LNCaP clone FGC (cell line): ENCODE measurements around the gene TRIB2.

Experiments used
- DNase-seq: peaks from one replicate; pipeline ENCODE4 v3.0.0-alpha.2; 2011; ENCODE audit warnings: low read depth
- H3K4me3 ChIP-seq: 2 replicates; pipeline ENCODE4 v1.5.1; 2011; ENCODE audit warnings: mild to moderate bottlenecking, low read depth, low read length, control low read depth
- TF ChIP-seq, protein P1 (sequence below): IDR thresholded peaks from 2 replicates; pipeline ENCODE4 v1.5.1; 2012; ENCODE audit warnings: mild to moderate bottlenecking; ENCODE audit not compliant: control insufficient read depth, insufficient read depth; ENCODE audit errors: extremely low read depth

Gene TRIB2

GRCh38 chr2:12708508-12709206 is 8.1 kb upstream of the TRIB2 start:
- DNase-seq, result no peak
- TF ChIP-seq, protein P1, sequence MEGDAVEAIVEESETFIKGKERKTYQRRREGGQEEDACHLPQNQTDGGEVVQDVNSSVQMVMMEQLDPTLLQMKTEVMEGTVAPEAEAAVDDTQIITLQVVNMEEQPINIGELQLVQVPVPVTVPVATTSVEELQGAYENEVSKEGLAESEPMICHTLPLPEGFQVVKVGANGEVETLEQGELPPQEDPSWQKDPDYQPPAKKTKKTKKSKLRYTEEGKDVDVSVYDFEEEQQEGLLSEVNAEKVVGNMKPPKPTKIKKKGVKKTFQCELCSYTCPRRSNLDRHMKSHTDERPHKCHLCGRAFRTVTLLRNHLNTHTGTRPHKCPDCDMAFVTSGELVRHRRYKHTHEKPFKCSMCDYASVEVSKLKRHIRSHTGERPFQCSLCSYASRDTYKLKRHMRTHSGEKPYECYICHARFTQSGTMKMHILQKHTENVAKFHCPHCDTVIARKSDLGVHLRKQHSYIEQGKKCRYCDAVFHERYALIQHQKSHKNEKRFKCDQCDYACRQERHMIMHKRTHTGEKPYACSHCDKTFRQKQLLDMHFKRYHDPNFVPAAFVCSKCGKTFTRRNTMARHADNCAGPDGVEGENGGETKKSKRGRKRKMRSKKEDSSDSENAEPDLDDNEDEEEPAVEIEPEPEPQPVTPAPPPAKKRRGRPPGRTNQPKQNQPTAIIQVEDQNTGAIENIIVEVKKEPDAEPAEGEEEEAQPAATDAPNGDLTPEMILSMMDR, result no peak
- no peak overlapping the region for H3K4me3 ChIP-seq

DNA sequence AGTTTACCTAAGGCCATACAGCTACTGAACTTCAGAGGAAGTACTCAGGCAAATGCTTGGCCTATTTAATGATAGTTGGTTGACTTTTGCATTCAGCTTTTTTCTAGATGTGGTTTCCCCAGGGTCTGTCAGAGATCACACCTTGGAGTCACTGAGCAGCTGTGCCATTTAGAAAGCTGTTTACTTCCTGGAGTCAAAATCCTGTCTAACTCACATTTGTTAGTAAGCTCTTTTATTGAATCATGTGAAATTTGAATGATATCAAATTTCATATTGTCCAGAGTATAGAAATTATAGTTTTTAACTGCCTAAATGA is 7.6 kb upstream of the TRIB2 start:
- TF ChIP-seq, protein P1, result no peak
- DNase-seq, result no peak
- H3K4me3 ChIP-seq, result no peak overlapping the region

DNA sequence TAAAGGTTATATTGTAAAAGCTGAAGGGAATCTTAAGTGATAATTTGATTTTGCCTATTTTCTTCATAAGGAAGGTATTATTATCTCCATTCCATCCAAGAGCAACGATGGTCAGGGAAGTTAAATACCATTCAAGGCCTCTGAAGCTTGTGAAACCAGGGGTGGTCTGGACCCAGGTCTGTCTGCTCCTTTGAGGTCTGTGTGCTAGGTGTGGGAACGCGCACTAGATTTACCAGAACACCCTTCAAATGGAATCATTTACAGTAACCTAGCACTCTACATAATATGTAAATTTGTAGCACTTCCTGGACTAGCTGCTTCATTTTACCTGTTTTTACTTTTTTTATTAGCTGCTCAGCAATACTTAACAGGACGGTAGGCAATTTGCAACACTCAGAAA is 6.4 kb upstream of the TRIB2 start:
- TF ChIP-seq, protein P1, result no peak
- no peak for DNase-seq
- no peak overlapping the region for H3K4me3 ChIP-seq

DNA sequence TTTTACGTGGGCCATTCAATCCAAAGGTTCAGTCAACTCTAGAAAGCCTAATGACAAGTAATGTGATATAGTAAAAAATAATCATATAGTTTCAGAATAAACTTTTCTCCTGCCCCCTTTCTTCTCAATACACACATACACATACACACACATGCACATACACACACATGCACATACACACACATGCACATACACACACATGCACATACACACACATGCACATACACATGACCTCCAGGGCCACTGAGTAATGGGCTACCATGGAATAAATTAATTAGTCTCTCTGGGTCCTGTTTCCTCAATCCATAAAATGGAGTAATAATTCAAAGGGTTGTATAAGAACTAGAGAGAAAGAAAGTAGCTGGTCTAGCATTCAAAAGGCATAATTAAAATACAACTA is 5.4 kb upstream of the TRIB2 start:
- H3K4me3 ChIP-seq, result no peak overlapping the region
- no peak for DNase-seq
- TF ChIP-seq, protein P1, result no peak

GRCh38 chr2:12712881-12713280 is 3.9 kb upstream of the TRIB2 start:
- H3K4me3 ChIP-seq, result no peak overlapping the region
- no peak for DNase-seq
- TF ChIP-seq, protein P1, result no peak

DNA sequence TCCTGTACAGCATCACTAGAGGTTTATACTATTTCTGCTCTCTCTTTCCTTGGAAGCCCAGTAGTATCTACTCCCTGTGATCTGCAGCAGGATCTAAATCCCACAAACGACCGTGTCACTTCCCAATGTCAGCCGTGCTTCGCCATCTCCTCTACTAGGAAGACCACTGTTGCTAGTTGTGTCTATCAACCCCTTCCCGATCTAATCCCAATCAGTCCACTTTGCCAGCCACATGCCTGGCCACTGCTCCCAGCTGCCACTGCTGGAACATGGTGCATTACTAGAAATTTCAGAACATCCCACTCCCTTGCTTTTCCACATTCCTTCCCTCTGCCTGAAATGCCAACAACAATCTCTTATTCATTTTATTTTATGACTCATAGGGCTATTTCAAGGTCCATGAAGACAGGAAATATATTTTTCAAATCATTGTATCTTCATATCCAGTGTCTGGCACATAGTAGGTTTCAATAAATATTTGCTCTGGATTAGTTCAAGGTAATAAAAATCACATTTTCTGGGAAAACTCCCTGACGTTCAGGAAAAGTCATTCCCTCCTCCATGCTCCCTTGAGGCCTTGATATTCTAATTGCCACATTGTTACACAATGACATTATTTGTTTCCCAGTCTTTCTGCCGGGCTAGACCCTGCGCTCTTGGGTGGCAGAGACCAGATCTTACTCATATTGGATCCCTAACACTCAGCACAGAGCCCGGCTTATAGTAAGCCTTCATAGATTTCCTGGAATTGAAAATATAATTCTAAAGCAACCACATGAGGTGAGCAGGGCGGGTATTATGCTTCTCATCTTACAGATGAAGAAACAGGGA is 2.1 kb upstream of the TRIB2 start:
- H3K4me3 ChIP-seq, result no peak overlapping the region
- no peak for DNase-seq
- TF ChIP-seq, protein P1, result no peak
